Cerebellar nuclear complex (tissue), 1 donor: ENCODE measurements around the gene FBLIM1.
A peak's percentile ranks its signal among the peaks of the same experiment; 100 is the strongest.

Source experiments
- DNase-seq, 2 experiments: peaks; one replicate each; lab custom pipeline; 2025; lab: John Stamatoyannopoulos, UW

Gene FBLIM1, protein sequence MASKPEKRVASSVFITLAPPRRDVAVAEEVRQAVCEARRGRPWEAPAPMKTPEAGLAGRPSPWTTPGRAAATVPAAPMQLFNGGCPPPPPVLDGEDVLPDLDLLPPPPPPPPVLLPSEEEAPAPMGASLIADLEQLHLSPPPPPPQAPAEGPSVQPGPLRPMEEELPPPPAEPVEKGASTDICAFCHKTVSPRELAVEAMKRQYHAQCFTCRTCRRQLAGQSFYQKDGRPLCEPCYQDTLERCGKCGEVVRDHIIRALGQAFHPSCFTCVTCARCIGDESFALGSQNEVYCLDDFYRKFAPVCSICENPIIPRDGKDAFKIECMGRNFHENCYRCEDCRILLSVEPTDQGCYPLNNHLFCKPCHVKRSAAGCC

GRCh38 chr1:15758343-15758931 is at the start of gene FBLIM1:
Gene FBLIM1, plus strand, starts transcription at chr1:15758795. Its CDS starts 6,189 bp downstream, at chr1:15764984.
- DNase-seq, result no peak

DNA sequence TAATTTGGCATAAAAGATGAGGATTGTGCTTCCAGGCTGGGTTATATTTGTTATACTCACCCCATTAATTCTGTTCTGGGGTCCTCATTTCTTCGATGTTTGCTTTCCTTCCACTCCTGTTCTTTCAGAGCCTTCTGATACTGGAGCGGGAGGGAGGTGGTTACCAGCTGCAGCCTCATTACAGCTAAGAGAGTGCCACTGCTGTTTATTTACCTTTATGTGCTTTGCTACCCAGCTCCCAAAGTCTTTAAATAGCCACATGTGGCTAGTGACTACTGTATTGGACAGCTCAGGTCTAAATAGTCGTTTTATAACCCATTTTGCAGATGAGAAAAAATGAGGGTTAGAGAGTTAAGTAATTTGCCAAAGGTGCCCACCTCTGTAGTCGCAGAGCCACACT is 49.4 kb upstream of the FBLIM1 start:
- no peak for DNase-seq

- DNase-seq, result peak in 1 of 2 experiments; percentile 22
These were observed 46.4 kb upstream of the FBLIM1 start for GRCh38 chr1:15712168-15712567.

DNA sequence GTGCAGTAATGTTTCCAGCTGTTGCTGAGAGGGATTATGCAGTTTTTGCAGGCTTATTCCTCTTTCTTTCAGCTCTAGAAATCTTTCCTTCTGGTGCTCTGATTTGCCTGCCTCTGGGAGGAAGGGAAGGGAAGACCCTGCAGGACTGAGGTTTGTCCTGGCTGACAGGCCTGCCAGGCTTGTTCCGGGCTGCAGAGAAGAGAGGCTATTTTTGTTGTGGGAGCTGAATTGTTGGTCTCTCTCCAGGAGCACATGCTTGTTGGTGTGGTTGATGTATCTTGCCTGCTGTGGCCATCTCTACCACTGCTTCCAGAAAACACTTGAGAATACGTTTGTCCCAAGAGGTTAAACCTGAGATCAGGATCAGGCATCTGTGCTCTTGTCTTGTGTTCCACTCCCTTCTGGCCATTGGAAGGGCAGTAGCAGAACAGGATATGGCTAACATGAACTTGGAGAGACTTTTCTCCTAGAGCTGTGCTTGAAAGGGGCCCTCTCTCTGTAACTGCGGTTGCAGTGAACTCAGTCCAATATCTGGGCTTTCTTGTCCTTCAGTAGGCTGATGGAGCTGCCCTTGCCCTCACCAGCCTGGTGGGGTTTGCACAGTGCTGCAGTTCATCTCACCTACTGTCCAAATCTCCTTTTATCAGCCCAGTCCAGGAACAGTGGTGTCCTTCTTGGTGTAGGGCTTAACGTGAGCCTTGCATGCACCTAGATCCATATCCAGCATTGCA is 44.0 kb upstream of the FBLIM1 start:
- peak in 1 of 2 experiments; percentile 28 for DNase-seq

GRCh38 chr1:15717418-15718125 is 41.0 kb upstream of the FBLIM1 start:
- no peak for DNase-seq

DNA sequence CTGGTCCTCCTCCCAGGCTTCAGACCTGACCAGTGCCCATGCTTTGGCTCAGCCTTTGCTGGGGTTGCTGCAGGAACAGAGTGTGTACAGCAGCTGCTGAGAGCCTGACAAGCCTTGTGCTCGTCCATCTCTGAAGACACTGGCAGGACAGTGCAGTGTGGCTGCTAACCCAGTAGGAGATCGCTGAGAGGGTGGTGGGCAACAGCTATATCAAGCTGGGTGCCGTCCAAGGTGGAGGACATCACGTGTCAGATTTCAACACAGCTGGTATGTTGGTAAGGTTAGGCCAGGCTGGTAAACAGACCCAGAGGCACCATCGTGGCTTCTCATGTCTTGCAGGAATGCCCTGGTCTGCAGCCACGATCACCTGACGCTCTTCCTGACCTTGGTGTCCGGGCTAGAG is 40.4 kb upstream of the FBLIM1 start:
- DNase-seq, result no peak

- DNase-seq, result no peak
These were observed 39.0 kb upstream of the FBLIM1 start for GRCh38 chr1:15719381-15720120.

DNA sequence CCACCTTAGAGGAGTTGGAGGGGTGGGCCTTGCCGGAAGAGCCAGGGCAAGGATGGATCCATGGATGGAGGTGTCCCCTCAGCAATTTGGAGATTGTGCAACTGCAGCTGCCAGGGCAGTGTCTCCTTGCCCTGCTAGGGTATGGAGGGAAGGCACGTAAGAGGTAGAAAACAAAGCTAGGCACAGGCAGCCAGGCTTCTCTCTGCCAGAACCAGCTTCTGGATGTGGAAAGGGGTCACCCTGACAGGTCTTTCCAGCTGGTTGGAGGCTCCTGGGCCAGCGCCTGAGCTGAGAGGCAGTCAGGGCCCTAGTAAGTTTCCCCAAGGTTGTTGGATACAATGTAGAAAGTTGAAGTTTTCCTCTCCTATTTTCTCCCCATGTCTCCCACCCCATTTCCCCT is 37.7 kb upstream of the FBLIM1 start:
- no peak for DNase-seq

- no peak for DNase-seq
These were observed 36.2 kb upstream of the FBLIM1 start for GRCh38 chr1:15722411-15722810.

GRCh38 chr1:15722836-15723532 is 35.6 kb upstream of the FBLIM1 start:
- no peak for DNase-seq

DNA sequence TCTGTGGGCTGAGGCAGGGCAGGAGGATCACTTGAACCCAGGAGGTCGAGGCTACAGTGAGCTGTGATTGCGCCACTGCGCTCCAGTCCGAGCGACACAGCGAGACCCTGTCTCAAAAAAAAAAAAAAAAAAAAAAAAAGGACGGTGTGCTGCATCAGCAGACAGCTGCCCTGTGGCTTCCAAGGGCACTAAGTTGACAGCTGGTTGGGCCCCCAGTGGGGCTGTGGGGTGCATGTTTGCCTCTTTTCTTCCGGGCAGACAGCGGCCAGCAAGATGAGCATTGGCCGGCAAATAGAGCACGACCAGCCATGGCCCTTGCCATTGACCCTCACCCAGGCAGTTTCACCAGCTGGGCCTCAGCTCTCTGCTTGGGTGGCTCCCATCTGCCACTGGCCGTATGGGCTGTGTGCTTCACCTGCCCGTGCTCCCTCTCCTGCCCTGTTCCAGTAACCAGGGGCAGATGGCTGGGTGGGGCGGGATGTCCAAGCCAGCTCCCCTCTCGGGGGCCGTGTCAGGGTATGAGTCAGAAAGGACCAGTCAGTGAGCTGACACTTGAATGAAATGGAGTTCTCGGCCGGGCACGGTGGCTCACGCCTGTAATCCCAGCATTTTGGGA is 34.9 kb upstream of the FBLIM1 start:
- DNase-seq, result no peak

GRCh38 chr1:15724949-15725880 is 33.4 kb upstream of the FBLIM1 start:
- DNase-seq, result no peak

DNA sequence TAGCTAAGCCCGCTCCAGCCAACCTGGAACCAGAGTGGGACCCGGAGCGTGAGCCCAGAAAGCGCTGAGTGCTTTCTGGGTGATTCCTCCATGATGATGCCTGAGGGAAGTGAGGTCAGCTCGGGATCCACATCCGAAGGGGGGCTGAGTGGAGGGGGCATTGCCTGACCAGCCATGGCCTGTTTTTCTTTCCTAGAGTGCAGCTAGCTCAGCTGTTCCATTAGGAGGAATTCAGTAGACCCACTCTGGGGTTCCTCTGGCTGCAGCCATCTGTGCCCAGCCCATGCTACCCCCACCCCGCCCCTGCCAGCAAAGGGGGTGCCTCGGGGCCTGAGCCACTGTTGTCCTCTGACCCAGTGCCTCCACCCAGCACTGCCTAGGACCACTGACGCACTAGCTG is 32.1 kb upstream of the FBLIM1 start:
- no peak for DNase-seq

- DNase-seq, result no peak
These were observed 31.6 kb upstream of the FBLIM1 start for GRCh38 chr1:15727021-15727420.

GRCh38 chr1:15727424-15727823 is 31.2 kb upstream of the FBLIM1 start:
- no peak for DNase-seq

GRCh38 chr1:15727866-15728534 is 30.6 kb upstream of the FBLIM1 start:
- DNase-seq, result no peak

DNA sequence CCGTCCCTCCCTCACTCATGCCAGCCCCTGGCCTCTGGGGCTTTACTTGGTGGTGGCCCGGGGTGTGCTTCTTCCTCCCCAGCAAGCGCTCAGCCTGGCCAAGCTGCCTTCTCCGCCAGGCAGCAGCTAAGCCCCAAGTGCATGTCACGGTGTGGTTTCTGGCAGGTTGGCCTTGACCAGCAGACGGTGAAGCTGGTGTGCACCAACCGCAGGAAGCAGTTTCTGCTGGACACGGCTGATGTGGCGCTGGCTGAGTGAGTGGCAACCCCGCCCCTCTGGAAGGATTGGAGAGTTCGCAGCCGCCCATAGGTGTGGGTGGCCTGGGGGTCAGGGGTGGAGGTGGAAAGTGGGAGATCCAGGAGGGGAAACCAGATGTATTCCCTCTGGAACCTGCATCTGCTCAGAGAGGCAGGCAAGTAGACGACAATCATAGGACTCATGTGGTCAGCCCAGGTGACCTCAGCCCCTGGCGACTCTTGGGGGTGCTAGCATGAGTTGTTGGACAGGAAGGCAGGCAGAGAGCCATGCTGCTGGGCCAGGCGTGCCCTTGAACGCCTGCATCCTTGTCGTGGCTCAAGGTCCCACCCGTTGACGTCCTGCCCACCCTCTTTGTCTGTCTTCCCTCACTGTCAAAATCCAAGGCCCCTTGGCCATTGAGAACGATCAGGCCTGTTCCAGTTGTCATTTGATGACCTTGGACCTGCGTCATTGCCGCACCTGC is 29.5 kb upstream of the FBLIM1 start:
- DNase-seq, result no peak

DNA sequence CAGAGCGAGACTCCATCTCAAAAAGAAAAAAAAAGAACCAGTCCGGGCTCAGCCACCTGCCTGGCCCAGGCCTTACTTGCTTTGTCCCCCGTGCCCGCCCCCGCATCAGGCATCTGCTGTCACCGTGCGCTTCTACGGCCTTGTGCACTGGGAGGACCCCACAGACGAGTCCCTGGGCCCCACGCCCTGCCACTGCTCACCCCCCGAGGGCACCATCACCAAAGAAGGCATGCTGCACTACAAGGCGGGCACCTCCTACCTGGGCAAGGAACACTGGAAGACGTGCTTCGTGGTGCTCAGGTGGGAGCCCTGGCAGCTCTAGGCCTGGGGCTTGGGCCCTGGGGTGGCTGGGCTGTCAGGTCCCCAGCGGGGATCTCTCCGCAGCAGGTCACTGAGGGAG is 28.2 kb upstream of the FBLIM1 start:
- no peak for DNase-seq
